Colon (tissue), 2 donors: ENCODE data around the gene RPGRIP1.
"Not testable (repeated sequence)": the region's sequence is repeated elsewhere in the genome, so short reads cannot be mapped to it uniquely, and the experiment has no call there.

Experiments used
- FAIRE-seq: peaks from 2 replicates; lab custom pipeline; 2012; peaks lifted over from hg19 to GRCh38; lab: Jason Lieb, UNC
- donor health status: control.
- donor health status: control.

RPGRIP1 gene

DNA sequence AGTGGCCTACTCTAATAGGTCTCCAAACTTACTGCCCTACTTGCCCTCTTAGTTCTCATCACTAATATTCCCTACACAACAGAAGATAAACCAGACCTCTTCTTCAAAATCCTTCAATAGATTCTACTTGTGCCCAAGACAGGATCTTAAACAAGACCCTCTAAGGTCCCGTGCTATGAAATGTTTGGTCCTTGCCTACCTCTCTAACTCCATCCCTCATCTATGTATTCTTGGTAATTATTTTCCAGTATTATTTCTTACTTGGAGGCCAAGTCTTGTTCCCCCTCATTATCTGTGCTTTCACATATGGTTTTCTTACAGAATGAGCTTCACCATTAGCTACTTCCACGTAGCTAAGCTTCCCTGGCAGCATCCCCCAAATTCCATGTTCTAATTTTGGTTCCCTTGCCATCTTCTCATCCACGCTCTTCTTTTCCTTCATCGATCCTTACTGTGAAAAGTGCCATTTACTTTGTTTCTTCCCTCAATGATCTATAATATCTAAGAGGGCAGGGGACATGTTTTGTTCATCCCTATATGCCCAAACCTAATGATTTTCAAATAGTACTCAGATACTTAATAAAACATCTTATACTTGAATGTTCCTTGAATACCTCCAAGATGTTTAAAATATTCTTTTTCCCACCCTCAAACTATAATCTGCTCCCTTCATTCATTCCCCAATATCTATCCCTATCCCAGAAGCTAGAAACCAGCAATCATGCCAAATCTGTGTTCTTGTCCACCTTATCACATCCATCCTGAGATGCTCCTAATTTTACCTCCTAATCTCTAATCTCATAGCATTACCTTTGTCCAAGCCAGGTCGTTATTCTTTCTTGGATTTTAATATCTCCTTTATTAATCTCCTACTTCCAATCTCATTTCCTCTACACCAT lies 20.7 kb upstream of the RPGRIP1 start:
- no peak for FAIRE-seq

- no peak for FAIRE-seq
Measured at GRCh38 chr14:21261824-21262223, 18.1 kb upstream of the RPGRIP1 start.

DNA sequence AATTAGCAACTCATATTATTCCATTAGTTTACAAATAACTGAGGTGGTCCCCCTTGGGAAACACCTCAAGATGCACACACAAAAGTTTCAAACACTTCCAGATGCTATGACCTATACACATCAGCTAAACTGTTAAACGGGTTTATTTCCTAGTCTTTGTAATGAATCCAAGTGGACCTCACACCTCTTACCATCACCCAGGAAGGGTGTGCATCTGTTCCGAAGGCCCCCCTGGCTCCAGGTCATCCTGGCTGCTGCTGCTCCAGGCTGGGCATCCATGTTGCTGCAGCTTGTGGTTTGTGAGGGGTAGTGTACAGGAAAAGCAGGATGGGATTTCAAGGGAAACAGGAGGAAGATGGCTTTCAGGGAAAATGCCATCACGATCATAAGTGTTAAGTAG lies 17.5 kb upstream of the RPGRIP1 start:
- no peak for FAIRE-seq

GRCh38 chr14:21263284-21264024 lies 16.4 kb upstream of the RPGRIP1 start:
- FAIRE-seq: no peak

- no peak for FAIRE-seq
Measured at GRCh38 chr14:21264025-21264801, 15.7 kb upstream of the RPGRIP1 start.

GRCh38 chr14:21267431-21267845 lies 12.4 kb upstream of the RPGRIP1 start:
- FAIRE-seq: no peak

- FAIRE-seq: no peak
Measured at GRCh38 chr14:21267886-21268616, 11.8 kb upstream of the RPGRIP1 start.

DNA sequence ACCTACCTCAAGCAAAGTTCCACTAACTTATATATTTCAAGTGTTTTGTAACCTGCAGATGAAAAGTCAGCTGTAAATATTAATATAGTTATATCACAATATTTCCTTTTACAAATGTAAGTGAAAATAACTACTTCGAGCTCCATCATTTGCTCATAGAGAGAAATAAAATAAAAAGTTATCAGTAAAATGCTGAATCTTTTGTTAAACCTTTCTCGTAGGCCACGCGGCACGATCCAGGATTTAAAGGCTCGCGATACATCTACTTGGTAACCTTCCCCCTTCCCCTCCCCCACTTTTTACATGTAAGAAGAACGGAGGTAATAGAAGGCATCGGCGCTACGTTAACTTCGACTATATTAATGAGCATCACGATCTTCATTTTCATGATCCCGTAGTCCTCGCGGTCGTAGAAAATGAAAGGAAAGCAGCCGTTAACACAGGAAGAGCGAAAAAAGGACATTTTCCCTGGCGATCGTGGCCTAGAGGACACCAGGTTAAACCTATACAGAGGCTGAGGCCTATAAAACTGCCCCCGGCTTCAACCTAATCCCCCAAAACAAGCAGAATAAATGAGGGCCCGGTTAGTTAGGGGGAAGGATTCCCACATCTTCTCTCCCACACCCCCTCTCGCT lies 11.1 kb upstream of the RPGRIP1 start:
- no peak for FAIRE-seq

DNA sequence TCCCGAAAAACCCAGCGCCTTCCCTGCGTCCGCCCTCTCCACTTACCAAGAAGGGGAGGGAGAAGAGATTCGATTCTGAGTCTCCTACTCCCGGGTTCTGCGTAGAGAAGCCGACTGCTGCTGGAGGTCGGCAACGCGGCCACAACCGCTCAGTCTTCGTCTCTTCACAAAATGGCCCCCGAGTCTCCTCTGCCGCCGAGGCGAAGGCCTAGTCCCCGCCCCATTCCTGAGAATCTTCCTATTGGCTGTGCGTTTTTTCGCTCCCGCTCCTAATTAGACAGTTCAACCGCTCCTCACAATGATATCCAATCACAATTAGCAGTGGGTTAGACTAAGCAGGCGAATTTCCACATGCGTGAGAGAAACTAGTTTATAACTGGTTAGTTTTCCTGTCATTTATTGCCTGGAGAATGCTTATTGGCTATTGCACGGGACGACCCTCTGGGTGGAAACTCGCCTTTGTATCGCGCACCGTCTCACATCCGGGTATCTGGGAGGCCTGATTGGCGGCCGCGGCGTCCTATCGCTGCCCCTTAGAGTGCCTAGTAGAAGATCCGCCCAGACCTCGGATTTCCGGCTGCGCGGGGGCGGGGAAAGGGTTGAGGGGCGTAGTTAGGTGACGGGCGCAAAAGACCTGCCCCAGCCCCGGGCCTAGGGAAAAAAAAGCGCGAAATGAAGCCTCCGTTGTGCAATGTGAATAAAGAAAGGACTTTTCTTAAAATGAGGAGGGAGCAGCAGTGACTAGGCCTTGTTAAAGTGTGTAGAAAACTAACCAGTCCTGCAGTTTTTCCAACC lies 10.4 kb upstream of the RPGRIP1 start, which contains the start of gene HNRNPC:
HNRNPC (minus strand) TSS at position 191 of the 795 bp plus-strand sequence. CDS start 35,249 bp downstream, outside the sequence.
- FAIRE-seq: peak; percentile 95

GRCh38 chr14:21272661-21273060 lies 7.2 kb upstream of the RPGRIP1 start:
- not testable (repeated sequence) for FAIRE-seq

GRCh38 chr14:21275261-21275858 lies 4.5 kb upstream of the RPGRIP1 start:
- no peak for FAIRE-seq

DNA sequence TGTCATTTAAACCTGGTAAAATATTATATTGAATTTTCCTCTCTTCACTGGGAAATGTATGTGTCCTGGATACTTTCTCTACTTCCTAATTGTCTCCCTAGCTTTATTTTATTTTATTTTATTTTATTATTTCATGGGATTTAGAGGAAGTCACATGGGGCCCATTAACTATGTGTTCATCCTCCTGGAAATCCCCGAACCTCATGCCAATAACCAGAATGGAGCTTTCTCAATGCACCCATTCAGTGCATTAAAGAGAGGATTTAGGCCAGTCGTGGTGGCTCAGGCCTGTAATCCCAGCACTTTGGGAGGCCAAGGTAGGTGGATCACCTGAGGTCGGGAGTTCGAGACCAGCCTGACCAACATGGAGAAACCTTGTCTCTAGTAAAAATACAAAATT lies 1.3 kb upstream of the RPGRIP1 start:
- no peak for FAIRE-seq

DNA sequence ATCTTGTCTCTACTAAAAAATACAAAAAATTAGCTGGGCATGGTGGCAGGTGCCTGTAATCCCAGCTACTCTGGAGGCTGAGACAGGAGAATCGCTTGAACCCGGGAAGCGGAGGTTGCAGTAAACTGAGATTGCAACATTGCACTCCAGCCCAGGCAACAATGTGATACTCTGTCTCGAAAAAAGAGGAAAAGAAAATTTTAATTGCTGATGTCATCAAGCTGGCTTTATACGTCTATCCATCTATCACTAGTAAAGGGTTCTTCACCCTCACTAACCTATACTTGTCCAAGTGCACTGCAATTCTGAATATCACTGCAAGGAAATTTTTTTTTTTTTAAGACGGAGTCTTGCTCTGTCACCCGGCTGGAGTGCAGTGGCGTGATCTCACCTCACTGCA lies 2.0 kb downstream of the RPGRIP1 start:
- FAIRE-seq: not testable (repeated sequence)

DNA sequence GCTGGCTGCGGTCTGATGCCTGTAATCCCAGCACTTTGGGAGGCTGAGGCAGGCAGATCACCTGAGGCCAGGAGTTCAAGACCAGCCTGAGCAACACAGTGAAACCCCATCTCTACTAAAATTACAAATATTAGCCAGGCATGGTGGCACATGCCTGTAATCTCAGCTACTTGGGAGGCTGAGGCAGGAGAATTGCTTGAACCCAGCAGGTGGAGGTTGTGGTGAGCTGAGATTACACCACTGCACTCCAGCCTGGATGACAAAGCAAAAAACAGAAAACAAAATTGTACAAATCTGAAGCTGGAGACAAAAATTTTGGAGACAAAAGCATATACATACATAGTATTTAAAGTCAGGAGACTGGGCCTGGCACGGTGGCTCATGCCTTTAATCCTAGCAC lies 6.6 kb downstream of the RPGRIP1 start:
- not testable (repeated sequence) for FAIRE-seq

DNA sequence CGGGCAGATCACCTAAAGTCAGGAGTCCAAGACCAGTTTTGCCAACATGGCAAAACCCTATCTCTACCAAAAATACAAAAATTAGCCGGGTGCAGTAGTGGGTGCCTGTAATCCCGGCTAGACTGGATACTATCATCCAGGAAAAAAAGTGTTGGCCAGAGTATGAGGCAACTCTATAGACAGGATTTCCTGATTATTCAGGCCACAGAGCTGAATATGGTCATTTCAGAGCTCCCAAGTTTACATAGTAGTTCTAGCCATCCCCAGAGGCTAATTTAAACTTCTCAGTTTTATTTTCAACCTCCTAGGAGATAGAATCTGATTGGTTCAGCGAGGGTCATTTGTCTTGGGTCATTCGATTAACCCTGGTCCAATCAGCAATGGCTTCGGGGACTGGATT lies 7.3 kb downstream of the RPGRIP1 start:
- no peak for FAIRE-seq

DNA sequence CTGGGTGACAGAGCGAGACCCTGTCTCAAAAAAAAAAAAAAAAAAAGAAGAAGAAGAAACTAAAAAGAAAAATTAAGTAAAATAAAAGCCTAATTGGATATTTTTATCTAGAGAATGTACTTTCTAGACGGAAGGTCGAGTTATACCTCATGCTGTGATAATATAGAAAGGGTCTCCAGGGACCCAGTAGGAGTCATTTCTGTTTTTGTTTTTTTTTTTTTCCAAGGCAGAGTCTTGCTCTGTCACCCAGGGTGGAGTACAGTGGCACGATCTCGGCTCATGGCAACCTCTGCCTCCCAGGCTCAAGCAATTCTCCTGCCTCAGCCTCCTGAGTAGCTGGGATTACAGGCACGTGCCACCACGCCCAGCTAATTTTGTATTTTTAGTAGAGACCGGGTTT lies 14.1 kb downstream of the RPGRIP1 start:
- FAIRE-seq: not testable (repeated sequence)

DNA sequence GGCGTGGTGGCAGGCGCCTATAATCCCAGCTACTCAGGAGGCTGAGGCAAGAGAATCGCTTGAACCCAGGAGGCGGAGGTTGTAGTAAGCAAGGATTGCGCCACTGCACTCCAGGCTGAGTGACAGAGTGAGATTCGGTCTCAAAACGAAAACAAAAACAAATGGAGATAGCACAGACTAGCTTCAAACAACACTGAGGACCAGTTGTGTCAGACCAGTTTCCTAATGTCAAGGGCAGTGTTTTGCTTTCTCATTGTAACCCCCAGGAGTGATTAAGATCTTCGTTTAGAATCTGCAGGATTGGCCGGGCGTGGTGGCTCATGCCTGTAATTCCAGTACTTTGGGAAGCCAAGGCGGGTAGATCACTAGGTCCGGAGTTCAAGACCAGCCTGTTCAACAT lies 18.5 kb downstream of the RPGRIP1 start:
- FAIRE-seq: no peak

- FAIRE-seq: no peak
Measured at GRCh38 chr14:21299562-21300130, 19.8 kb downstream of the RPGRIP1 start.

DNA sequence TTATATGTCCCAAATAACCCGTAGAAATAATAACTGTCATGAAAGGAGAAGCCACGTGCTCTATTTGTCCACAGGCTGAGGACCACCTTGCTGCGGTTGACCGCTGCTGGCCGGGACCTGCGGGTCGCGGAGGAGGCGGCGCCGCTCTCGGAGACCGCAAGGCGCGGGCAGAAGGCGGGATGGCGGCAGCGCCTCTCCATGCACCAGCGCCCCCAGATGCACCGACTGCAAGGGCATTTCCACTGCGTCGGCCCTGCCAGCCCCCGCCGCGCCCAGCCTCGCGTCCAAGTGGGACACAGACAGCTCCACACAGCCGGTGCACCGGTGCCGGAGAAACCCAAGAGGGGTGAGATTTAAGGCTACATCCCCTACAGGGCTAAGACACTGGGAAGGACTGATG lies 21.0 kb downstream of the RPGRIP1 start:
- FAIRE-seq: no peak
